ENCODE results near the gene C3orf22.

The C3orf22 gene

DNA sequence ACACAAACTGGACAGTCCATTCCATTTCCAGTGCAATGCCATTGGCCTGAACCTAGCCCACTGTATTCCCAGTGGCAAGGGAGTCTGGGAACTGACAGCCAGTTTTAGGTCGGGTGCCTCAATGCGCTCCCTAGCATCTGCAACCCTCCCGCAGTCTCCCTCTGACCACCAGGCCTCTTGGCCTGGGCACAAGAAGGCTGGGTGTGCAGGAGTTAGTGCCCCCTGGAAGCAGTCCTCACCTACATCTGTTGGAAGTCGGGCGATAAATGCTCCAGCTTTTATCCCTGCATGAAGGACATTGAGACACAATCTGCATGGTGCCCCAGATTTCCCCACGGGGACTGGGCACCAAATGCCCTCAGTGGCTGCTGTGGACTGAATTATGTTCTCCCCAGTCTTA lies 12.7 kb downstream of the C3orf22 start:
- no peak for TF ChIP-seq REST (IDR thresholded peaks at IDR 0.05; ENCODE audit: insufficient read depth in 1 of 2, low read depth in 2 of 2, low read length in 2 of 2)

DNA sequence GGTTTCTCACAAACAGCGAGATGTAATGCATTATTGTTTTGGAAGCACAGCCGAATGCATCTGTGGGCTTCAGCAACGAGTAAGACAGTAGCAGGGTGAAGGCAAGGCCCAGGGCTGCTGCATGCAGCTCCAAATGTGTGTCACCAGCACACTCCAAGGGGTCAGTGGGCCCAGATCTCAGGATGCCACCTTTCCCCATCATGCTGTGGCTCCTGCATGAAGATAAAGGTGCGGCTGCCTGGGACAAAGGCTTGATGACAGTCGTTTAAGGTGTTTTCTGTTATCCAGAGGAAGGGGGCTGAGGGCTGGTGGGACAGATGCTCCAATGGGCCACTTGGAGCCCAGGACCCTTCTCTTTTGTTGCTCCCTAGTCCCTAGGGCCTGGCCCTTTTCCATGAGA lies 13.2 kb downstream of the C3orf22 start:
- TF ChIP-seq SIN3A (IDR thresholded peaks at IDR 0.05; ENCODE audit: borderline replicate concordance, insufficient read depth, low read length) (no peak), FOXP2 (optimal IDR thresholded peaks at IDR 0.05; ENCODE audit: borderline replicate concordance, extremely low read depth, extremely low read length, insufficient read depth) (no peak), REST (IDR thresholded peaks at IDR 0.05; ENCODE audit: insufficient read depth in 1 of 2, low read depth in 2 of 2, low read length in 2 of 2) (no peak), POLR2AphosphoS5 (IDR thresholded peaks at IDR 0.05; ENCODE audit: low read depth, low read length) (no peak), TAF1 (IDR thresholded peaks at IDR 0.05; ENCODE audit: borderline replicate concordance, insufficient read depth, low read length) (no peak)

GRCh38 chr3:126544596-126545281 lies 14.0 kb downstream of the C3orf22 start:
- TF ChIP-seq TAF1 (IDR thresholded peaks at IDR 0.05; ENCODE audit: borderline replicate concordance, insufficient read depth, low read length) (no peak), FOXP2 (optimal IDR thresholded peaks at IDR 0.05; ENCODE audit: borderline replicate concordance, extremely low read depth, extremely low read length, insufficient read depth) (no peak), REST (IDR thresholded peaks at IDR 0.05; ENCODE audit: insufficient read depth in 1 of 2, low read depth in 2 of 2, low read length in 2 of 2) (no peak), POLR2AphosphoS5 (IDR thresholded peaks at IDR 0.05; ENCODE audit: low read depth, low read length) (no peak), SIN3A (IDR thresholded peaks at IDR 0.05; ENCODE audit: borderline replicate concordance, insufficient read depth, low read length) (no peak)

- no peak for TF ChIP-seq POLR2AphosphoS5 (IDR thresholded peaks at IDR 0.05; ENCODE audit: low read depth, low read length)
- TF ChIP-seq FOXP2 (optimal IDR thresholded peaks at IDR 0.05; ENCODE audit: borderline replicate concordance, extremely low read depth, extremely low read length, insufficient read depth) = no peak
- TF ChIP-seq REST (IDR thresholded peaks at IDR 0.05; ENCODE audit: insufficient read depth in 1 of 2, low read depth in 2 of 2, low read length in 2 of 2) = no peak
- TF ChIP-seq SIN3A (IDR thresholded peaks at IDR 0.05; ENCODE audit: borderline replicate concordance, insufficient read depth, low read length) = no peak
- TF ChIP-seq TAF1 (IDR thresholded peaks at IDR 0.05; ENCODE audit: borderline replicate concordance, insufficient read depth, low read length) = no peak
These were observed 15.2 kb downstream of the C3orf22 start for GRCh38 chr3:126543457-126544061.
